HepG2 (cell line): ENCODE results near the gene EEF1E1. TPM values are rescaled to one million over a fixed set of nuclear protein-coding genes. Genes with fewer than 3 reads are reported as not detected.

Experiments used
- ATAC-seq: fragments of 200-7000 bp; cut with Tn5 transposase; 3 replicates; pipeline ENCODE4 v1.9.1; 2020; ENCODE audit warnings: mild to moderate bottlenecking, moderate library complexity
- BruUV-seq: library from RNA; stranded (reverse); fragments of 400-500 nt; replicated peaks from 2 replicates; lab custom pipeline; 2021; lab: Mats Ljungman, UMichigan
- CTCF ChIA-PET: fragments of 300-600 bp; formaldehyde crosslinking; extraction: SDS; loops from one replicate; lab custom pipeline; 2021; ENCODE audit warnings: low total read pairs, inconsistent platforms, low intra/inter-chr PET ratio; lab: Yijun Ruan, JAX
- POLR2A ChIA-PET: fragments of 350-600 bp; sonication (Branson Sonifier 250); formaldehyde crosslinking; loops from one replicate; lab custom pipeline; 2020; ENCODE audit warnings: antibody characterized with exemption, inconsistent platforms; lab: Yijun Ruan, JAX
- DNase-seq: peaks from one replicate; pipeline ENCODE4 v3.0.0-alpha.2; 2015; ENCODE audit warnings: low spot score
- FAIRE-seq: peaks from 3 replicates; lab custom pipeline; 2011; peaks lifted over from hg19 to GRCh38; lab: Jason Lieb, UNC
- H2AFZ ChIP-seq: one replicate; pipeline ENCODE4 v1.6.1; 2011; ENCODE audit warnings: low read length, inconsistent platforms
- H3K27ac ChIP-seq: fragments of 300-600 bp; 3 replicates; pipeline ENCODE4 v1.8.0; 2011; ENCODE audit warnings: mixed run types, mild to moderate bottlenecking, mixed read lengths, low read length, inconsistent platforms; ENCODE audit not compliant: insufficient read depth; ENCODE audit errors: extremely low read length
- H3K27me3 ChIP-seq, 2 experiments: fragments of 200-600 bp in 1 of 2; 2 replicates in 1 of 2; 3 replicates in 1 of 2; pipeline versions ENCODE4 v1.6.0 to v1.8.0; 2011; ENCODE audit warnings: low read length in 2 of 2, mild to moderate bottlenecking in 2 of 2, moderate library complexity in 2 of 2, inconsistent platforms in 1 of 2; ENCODE audit not compliant: insufficient read depth in 2 of 2, control insufficient read depth in 1 of 2
- H3K36me3 ChIP-seq, 2 experiments: fragments of 200-600 bp in 1 of 2; replicated peaks in 1 of 2; 2 replicates in 1 of 2; 3 replicates in 1 of 2; pipeline versions ENCODE4 v1.5.1 to v1.8.0; 2011; ENCODE audit warnings: low read length in 2 of 2, inconsistent platforms in 1 of 2; ENCODE audit not compliant: insufficient read depth in 2 of 2, control insufficient read depth in 1 of 2
- H3K4me1 ChIP-seq: 2 replicates; pipeline ENCODE4 v1.5.1; 2012; ENCODE audit warnings: low read length, inconsistent platforms; ENCODE audit not compliant: insufficient read depth
- H3K4me2 ChIP-seq: 2 replicates; pipeline ENCODE4 v1.6.0; 2011; ENCODE audit warnings: low read depth, low read length, inconsistent platforms
- H3K4me3 ChIP-seq, 3 experiments: fragments of 200-600 bp in 1 of 3; sonication (generic), shearing (Covaris generic) in 1 of 3; replicated peaks in 1 of 3; 2 replicates each; pipeline ENCODE4 v1.5.1; 2011 to 2016; ENCODE audit warnings: low read length in 3 of 3, inconsistent platforms in 2 of 3, low read depth in 2 of 3, mild to moderate bottlenecking in 2 of 3, control low read depth in 1 of 3, mixed read lengths in 1 of 3; ENCODE audit not compliant: insufficient read depth in 1 of 3
- H3K79me2 ChIP-seq: one replicate; pipeline ENCODE4 v1.6.1; 2011; ENCODE audit warnings: low read length, inconsistent platforms; ENCODE audit not compliant: insufficient read depth
- H3K9ac ChIP-seq: 2 replicates; pipeline ENCODE4 v1.6.0; 2011; ENCODE audit warnings: mild to moderate bottlenecking, low read depth, low read length, inconsistent platforms; ENCODE audit not compliant: insufficient read depth
- H3K9me3 ChIP-seq: 2 replicates; pipeline ENCODE4 v1.5.1; 2012; ENCODE audit warnings: mild to moderate bottlenecking, low read length
- H4K20me1 ChIP-seq: 2 replicates; pipeline ENCODE4 v1.6.0; 2011; ENCODE audit warnings: inconsistent platforms, mild to moderate bottlenecking, low read length, moderate library complexity; ENCODE audit not compliant: insufficient read depth
- ATF7-NPFF ChIP-seq: sonication (generic); formaldehyde crosslinking; IDR thresholded peaks from 2 replicates; pipeline ENCODE4 v1.8.1; 2023; ENCODE audit warnings: mild to moderate bottlenecking, low read depth, missing genetic modification reagents, moderate library complexity
- DPF2 ChIP-seq: sonication (generic); formaldehyde crosslinking; IDR thresholded peaks from 2 replicates; pipeline ENCODE4 v1.4.0; 2020; ENCODE audit warnings: mild to moderate bottlenecking, low read depth, missing genetic modification reagents, borderline replicate concordance
- HNF1B ChIP-seq: sonication (generic); formaldehyde crosslinking; IDR thresholded peaks from 2 replicates; pipeline ENCODE4 v1.5.1; 2020; ENCODE audit warnings: mild to moderate bottlenecking, moderate library complexity, missing genetic modification reagents
- ZFP82 ChIP-seq: sonication (generic); formaldehyde crosslinking; IDR thresholded peaks from 2 replicates; pipeline ENCODE4 v1.5.1; 2020; ENCODE audit warnings: mild to moderate bottlenecking, missing genetic modification reagents, borderline replicate concordance
- ZNF431 ChIP-seq: sonication (generic); formaldehyde crosslinking; IDR thresholded peaks from 2 replicates; pipeline ENCODE4 v1.9.0; 2022; ENCODE audit warnings: missing genetic modification reagents, low read depth, mild to moderate bottlenecking, borderline replicate concordance
- ZNF501 ChIP-seq: sonication (generic); formaldehyde crosslinking; IDR thresholded peaks from 2 replicates; pipeline ENCODE4 v1.5.1; 2020; ENCODE audit warnings: mild to moderate bottlenecking, moderate library complexity, missing genetic modification reagents
- ZNF607 ChIP-seq: sonication (generic); formaldehyde crosslinking; IDR thresholded peaks from 2 replicates; pipeline ENCODE4 v1.5.1; 2020; ENCODE audit warnings: missing genetic modification reagents, mild to moderate bottlenecking, borderline replicate concordance
- ZNF724P ChIP-seq: sonication (generic); formaldehyde crosslinking; IDR thresholded peaks from 2 replicates; pipeline ENCODE4 v1.8.0; 2022; ENCODE audit warnings: missing genetic modification reagents, borderline replicate concordance
- ZSCAN25 ChIP-seq: sonication (generic); formaldehyde crosslinking; IDR thresholded peaks from 2 replicates; pipeline ENCODE4 v1.8.0; 2022; ENCODE audit warnings: mild to moderate bottlenecking, missing genetic modification reagents
- WGBS: methylation state at CpG from one replicate; pipeline ENCODE4 v1.1.6; 2017; ENCODE audit warnings: low lambda C conversion rate; 5-methylcytosine and 5-hydroxymethylcytosine counted together
- in situ Hi-C: cut with HindIII; loops from 2 replicates; pipeline ENCODE4 v1.10.0; 2017; ENCODE audit warnings: low pct_unique_long_range_greater_than_20kb; ENCODE audit not compliant: extremely low pct_ligation_motif_present
- intact Hi-C: fragments of 100-400 bp; cut with micrococcal nuclease; formaldehyde crosslinking; loops from one replicate; pipeline ENCODE4 v1.10.0; 2022; ENCODE audit not compliant: unreplicated experiment
- polyA plus RNA-seq, 8 experiments: library from polyadenylated mRNA; depleted of rRNA in 3 of 8; stranded (reverse) in 7 of 8; unstranded in 1 of 8; fragments of >200 nt; fragmentation: Illumina TruSeq in 4 of 8; extraction: Trizol in 4 of 8; gene quantifications; 2 replicates each; pipeline versions ENCODE4 v1.2.1 to v1.2.3, GENCODE V29; 2011 to 2016; ENCODE audit warnings: low read depth in 4 of 8, missing spikeins in 1 of 8, mixed read lengths in 1 of 8; ENCODE audit not compliant: insufficient read depth in 1 of 8
- total RNA-seq, 5 experiments: library from RNA; depleted of rRNA; stranded (reverse); fragments of >200 nt; fragmentation: Illumina TruSeq; extraction: Trizol; gene quantifications; 2 replicates each; pipeline ENCODE4 v1.2.3, GENCODE V29; 2016; ENCODE audit warnings: low read depth in 1 of 5
- TF ChIP-seq, protein P1 (sequence below): sonication (generic); formaldehyde crosslinking; IDR thresholded peaks from 2 replicates; pipeline ENCODE4 v1.4.0; 2020; ENCODE audit warnings: mild to moderate bottlenecking, missing genetic modification reagents
- TF ChIP-seq, protein P2 (sequence below): sonication (generic); formaldehyde crosslinking; IDR thresholded peaks from 2 replicates; pipeline ENCODE4 v1.4.0; 2020; ENCODE audit warnings: missing genetic modification reagents

Gene EEF1E1
- total and polyA plus RNA-seq, 2 of the 13 experiments (the other 11 are each of a cell fraction or from before 2014, with no cell fraction given): 128 to 188 TPM

DNA sequence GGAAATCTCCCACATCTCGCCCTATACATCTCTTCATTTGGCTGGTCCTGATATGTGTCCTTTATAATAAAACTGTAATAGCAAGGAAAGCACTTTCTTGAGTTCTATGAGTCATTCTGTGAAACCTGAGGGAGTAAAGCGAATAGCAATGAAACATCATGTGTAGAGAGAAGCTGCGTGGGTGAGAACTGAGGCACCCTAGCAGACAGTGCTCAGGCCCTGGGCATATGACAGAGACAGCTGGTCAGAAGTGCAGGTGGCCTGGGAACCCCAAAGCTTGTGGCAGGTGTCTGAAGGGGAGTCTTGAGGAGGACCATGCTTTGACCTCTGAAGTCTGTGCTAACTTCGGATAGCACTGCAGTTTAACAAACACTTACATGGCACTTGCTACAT is 36.8 kb downstream of the EEF1E1 start:
- Histone ChIP-seq H4K20me1 (no peaks in the 10 kb centered on the region), H3K27ac (peak overlapping the region; percentile 85), H3K79me2 (peaks cover 14% of the 10 kb centered on the region), H3K4me1 (peaks cover 39% of the 10 kb centered on the region), H3K9me3 (no peaks in the 10 kb centered on the region), H2AFZ (no peak overlapping the region), H3K4me3 (no peak overlapping the region), H3K4me2 (peak overlapping the region; percentile 84; the same call in 1 of the 2 replicates), H3K27me3 (no peaks in the 10 kb centered on the region; a peak in 1 of 5 replicates), H3K9ac (no peak overlapping the region; the same call in 1 of the 2 replicates), H3K36me3 (peaks cover 0 to 8% of the 10 kb centered on the region in 2 experiments; a peak in 3 of 5 replicates)
- FAIRE-seq (no peak), ATAC-seq (no peak), DNase-seq (no peak)
- in situ Hi-C loops (loop anchor here (10.0 kb wide), 1 partner anchor 341 kb away; the partner anchor contains the start of gene BMP6), intact Hi-C loops (loop anchor here (1.0 to 2.0 kb wide), 2 partner anchors 65 to 154 kb away; no protein-coding TSS in a partner anchor)
- TF ChIP-seq ZFP82 (CRISPR knock-in tag) (no peak), HNF1B (0 out of 2 replicates have a peak, but pooled peaks have one; percentile 20), ZNF607 (CRISPR knock-in tag) (0 out of 2 replicates have a peak, but pooled peaks have one; percentile 41), DPF2 (no peak), ATF7-NPFF (0 out of 2 replicates have a peak, but pooled peaks have one; percentile 0), ZNF501 (CRISPR knock-in tag) (0 out of 2 replicates have a peak, but pooled peaks have one; percentile 35), ZSCAN25 (no peak), ZNF431 (CRISPR knock-in tag) (no peak), ZNF724P (0 out of 2 replicates have a peak, but pooled peaks have one; percentile 29)
- TF ChIP-seq, protein P1, sequence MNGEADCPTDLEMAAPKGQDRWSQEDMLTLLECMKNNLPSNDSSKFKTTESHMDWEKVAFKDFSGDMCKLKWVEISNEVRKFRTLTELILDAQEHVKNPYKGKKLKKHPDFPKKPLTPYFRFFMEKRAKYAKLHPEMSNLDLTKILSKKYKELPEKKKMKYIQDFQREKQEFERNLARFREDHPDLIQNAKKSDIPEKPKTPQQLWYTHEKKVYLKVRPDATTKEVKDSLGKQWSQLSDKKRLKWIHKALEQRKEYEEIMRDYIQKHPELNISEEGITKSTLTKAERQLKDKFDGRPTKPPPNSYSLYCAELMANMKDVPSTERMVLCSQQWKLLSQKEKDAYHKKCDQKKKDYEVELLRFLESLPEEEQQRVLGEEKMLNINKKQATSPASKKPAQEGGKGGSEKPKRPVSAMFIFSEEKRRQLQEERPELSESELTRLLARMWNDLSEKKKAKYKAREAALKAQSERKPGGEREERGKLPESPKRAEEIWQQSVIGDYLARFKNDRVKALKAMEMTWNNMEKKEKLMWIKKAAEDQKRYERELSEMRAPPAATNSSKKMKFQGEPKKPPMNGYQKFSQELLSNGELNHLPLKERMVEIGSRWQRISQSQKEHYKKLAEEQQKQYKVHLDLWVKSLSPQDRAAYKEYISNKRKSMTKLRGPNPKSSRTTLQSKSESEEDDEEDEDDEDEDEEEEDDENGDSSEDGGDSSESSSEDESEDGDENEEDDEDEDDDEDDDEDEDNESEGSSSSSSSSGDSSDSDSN (CRISPR knock-in tag): peak; percentile 30; the same call in 1 of the 2 replicates
- TF ChIP-seq, protein P2, sequence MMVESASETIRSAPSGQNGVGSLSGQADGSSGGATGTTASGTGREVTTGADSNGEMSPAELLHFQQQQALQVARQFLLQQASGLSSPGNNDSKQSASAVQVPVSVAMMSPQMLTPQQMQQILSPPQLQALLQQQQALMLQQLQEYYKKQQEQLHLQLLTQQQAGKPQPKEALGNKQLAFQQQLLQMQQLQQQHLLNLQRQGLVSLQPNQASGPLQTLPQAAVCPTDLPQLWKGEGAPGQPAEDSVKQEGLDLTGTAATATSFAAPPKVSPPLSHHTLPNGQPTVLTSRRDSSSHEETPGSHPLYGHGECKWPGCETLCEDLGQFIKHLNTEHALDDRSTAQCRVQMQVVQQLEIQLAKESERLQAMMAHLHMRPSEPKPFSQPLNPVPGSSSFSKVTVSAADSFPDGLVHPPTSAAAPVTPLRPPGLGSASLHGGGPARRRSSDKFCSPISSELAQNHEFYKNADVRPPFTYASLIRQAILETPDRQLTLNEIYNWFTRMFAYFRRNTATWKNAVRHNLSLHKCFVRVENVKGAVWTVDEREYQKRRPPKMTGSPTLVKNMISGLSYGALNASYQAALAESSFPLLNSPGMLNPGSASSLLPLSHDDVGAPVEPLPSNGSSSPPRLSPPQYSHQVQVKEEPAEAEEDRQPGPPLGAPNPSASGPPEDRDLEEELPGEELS (CRISPR knock-in tag): no peak
- ChIA-PET CTCF (no interaction called here), POLR2A (interaction anchor here (1.6 to 3.9 kb wide), 4 partner anchors 17 to 90 kb away, joined by 5 to 110 read pairs (median 25); partner anchors contain the start of gene EEF1E1)
- no TSS peak for BruUV-seq
- WGBS: 83% methylated on average over 4 of the region's 4 CpGs
